Testis (tissue), 2 donors: Measurements from ENCODE around the gene DHX57.

ENCODE experiments used
- POLR2A ChIP-seq: fragments of 450-650 bp; IDR thresholded peaks from one replicate; pipeline ENCODE4 v1.6.1; 2017; ENCODE audit warnings: antibody characterized with exemption, mild to moderate bottlenecking, moderate library complexity
- TF ChIP-seq, protein P1 (sequence below), 3 experiments: fragments of 450-650 bp in 2 of 3; fragments of 200-600 bp in 1 of 3; sonication (generic) in 1 of 3; IDR thresholded peaks; one replicate each; pipeline ENCODE4 v1.5.1; 2016 to 2019; ENCODE audit warnings: antibody characterized with exemption in 3 of 3, mild to moderate bottlenecking in 2 of 3, moderate library complexity in 1 of 3

DNA sequence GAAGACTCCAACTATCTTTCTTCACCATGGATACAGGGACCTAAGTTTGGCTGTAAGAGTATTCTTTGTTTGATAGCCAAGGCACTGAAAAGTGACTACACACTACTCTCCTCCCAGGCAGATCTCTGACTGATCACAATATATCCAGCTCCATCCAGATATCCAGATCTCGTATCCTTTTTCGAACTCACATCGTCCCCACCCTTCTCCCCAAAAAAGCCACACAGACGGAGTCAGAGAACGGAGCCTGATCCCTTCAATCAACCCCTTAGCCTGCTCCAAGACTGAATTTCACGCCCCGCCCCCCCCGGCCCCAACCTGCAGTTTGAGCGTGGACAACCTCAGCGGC, 533 bp downstream of the DHX57 start:
- TF ChIP-seq, protein P1, sequence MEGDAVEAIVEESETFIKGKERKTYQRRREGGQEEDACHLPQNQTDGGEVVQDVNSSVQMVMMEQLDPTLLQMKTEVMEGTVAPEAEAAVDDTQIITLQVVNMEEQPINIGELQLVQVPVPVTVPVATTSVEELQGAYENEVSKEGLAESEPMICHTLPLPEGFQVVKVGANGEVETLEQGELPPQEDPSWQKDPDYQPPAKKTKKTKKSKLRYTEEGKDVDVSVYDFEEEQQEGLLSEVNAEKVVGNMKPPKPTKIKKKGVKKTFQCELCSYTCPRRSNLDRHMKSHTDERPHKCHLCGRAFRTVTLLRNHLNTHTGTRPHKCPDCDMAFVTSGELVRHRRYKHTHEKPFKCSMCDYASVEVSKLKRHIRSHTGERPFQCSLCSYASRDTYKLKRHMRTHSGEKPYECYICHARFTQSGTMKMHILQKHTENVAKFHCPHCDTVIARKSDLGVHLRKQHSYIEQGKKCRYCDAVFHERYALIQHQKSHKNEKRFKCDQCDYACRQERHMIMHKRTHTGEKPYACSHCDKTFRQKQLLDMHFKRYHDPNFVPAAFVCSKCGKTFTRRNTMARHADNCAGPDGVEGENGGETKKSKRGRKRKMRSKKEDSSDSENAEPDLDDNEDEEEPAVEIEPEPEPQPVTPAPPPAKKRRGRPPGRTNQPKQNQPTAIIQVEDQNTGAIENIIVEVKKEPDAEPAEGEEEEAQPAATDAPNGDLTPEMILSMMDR (IDR thresholded peaks at IDR 0.05), result no peak
- TF ChIP-seq POLR2A, result no peak
